ACHN (cell line): Measurements from ENCODE around the gene IFNGR1.

Experiments used
- DNase-seq: peaks from one replicate; pipeline ENCODE4 v3.0.0-alpha.2; 2015
- in situ Hi-C: cut with HindIII; loops from 2 replicates; pipeline ENCODE4 v1.10.0; 2017; ENCODE audit warnings: low sequenced_read_pairs, low pct_ligation_motif_present, low pct_unique_long_range_greater_than_20kb

The IFNGR1 gene

GRCh38 chr6:137166247-137167098 lies 52.7 kb downstream of the IFNGR1 start:
- no peak for DNase-seq
- in situ Hi-C loops: no loop called here

- no peak for DNase-seq
- in situ Hi-C loops: no loop called here
Observed at GRCh38 chr6:137165375-137166246, 53.6 kb downstream of the IFNGR1 start.

GRCh38 chr6:137163732-137164318 lies 55.4 kb downstream of the IFNGR1 start:
- in situ Hi-C loops: no loop called here
- no peak for DNase-seq

GRCh38 chr6:137162692-137163306 lies 56.4 kb downstream of the IFNGR1 start:
- DNase-seq: no peak
- in situ Hi-C loops: no loop called here

- in situ Hi-C loops: no loop called here
- no peak for DNase-seq
Observed at GRCh38 chr6:137161949-137162348, 57.2 kb downstream of the IFNGR1 start.

GRCh38 chr6:137160763-137161162 lies 58.4 kb downstream of the IFNGR1 start:
- in situ Hi-C loops: no loop called here
- DNase-seq: no peak

GRCh38 chr6:137159912-137160311 lies 59.3 kb downstream of the IFNGR1 start:
- no peak for DNase-seq
- in situ Hi-C loops: no loop called here

- in situ Hi-C loops: no loop called here
- DNase-seq: no peak
Observed at GRCh38 chr6:137157601-137158000, 61.6 kb downstream of the IFNGR1 start.

- no peak for DNase-seq
- in situ Hi-C loops: no loop called here
Observed at GRCh38 chr6:137156650-137157049, 62.5 kb downstream of the IFNGR1 start.

GRCh38 chr6:137155830-137156229 lies 63.4 kb downstream of the IFNGR1 start:
- in situ Hi-C loops: no loop called here
- no peak for DNase-seq

- in situ Hi-C loops: no loop called here
- DNase-seq: no peak
Observed at GRCh38 chr6:137150072-137150471, 69.1 kb downstream of the IFNGR1 start.

- no peak for DNase-seq
- in situ Hi-C loops: no loop called here
Observed at GRCh38 chr6:137149035-137149393, 70.2 kb downstream of the IFNGR1 start.

- no peak for DNase-seq
- in situ Hi-C loops: no loop called here
Observed at GRCh38 chr6:137148306-137149034, 70.7 kb downstream of the IFNGR1 start.
